ENCODE data around the gene CHID1.

The CHID1 gene

DNA sequence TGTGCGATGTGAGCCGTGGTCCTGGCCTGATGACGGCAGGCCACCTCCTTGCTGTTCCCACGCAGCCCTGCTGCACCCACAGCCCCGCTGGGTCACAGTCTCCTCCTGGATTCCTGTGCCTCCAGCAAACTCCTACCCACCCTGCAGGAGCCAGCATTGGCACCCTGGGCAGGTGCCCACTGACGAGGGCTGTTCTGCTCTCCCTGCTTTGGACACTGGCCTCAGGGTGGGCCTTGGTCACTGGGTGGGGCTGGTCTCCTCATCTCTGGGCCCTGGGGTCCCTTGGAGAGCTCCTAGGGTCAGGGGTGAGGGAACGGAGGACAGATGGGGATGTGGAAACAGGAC lies 55.3 kb downstream of the CHID1 start:
- TF ChIP-seq EZH2phosphoT487 (IDR thresholded peaks at IDR 0.05; ENCODE audit: borderline replicate concordance): no peak
- TF ChIP-seq, protein P1, sequence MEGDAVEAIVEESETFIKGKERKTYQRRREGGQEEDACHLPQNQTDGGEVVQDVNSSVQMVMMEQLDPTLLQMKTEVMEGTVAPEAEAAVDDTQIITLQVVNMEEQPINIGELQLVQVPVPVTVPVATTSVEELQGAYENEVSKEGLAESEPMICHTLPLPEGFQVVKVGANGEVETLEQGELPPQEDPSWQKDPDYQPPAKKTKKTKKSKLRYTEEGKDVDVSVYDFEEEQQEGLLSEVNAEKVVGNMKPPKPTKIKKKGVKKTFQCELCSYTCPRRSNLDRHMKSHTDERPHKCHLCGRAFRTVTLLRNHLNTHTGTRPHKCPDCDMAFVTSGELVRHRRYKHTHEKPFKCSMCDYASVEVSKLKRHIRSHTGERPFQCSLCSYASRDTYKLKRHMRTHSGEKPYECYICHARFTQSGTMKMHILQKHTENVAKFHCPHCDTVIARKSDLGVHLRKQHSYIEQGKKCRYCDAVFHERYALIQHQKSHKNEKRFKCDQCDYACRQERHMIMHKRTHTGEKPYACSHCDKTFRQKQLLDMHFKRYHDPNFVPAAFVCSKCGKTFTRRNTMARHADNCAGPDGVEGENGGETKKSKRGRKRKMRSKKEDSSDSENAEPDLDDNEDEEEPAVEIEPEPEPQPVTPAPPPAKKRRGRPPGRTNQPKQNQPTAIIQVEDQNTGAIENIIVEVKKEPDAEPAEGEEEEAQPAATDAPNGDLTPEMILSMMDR (conservative IDR thresholded peaks at IDR 0.05; ENCODE audit: low read length): no peak
- no peaks in the 10 kb centered on the region for H3K27me3 ChIP-seq (ENCODE audit: insufficient read depth, low read length, poor library complexity, severe bottlenecking)

DNA sequence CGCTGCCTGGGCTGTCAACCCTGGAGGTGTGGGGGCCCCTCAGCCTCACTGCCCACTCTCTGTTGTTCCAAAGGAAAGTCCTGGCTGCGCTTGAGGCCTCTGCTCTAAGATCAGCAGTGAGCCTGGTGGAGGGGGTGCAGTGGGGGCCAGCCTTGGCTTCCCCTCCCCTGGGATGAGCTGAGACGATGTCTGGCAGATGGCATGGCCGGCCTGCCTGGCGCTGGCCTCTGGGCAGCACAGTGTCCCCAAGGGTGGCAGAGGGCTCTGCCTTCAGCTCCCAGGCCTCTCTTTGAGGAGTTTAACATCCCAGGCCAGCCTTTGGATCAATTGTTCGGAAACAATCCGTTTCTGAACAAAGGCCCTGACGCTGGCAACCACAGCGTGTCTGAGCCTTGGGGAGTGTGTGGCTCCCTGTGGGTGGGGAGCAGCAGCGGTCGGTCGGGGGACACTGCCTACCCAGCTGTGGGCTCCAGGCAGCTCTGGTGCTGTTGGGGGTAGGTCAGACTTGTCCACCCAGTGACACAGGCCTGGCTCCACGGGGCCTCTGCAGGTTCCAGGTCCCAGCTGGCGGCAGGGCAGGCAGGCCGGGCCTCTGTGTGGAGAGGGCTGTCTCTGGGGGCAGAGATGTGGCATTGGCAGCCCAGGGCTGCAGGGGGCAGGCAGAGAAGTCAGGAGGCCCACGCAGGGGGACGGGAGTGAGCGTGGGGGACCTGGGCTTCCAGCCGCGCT lies 55.8 kb downstream of the CHID1 start:
- H3K9me2 ChIP-seq (replicated peaks; ENCODE audit: low read depth, low read length): no peaks in the 10 kb centered on the region
- no peak overlapping the region for H3K4me2 ChIP-seq (ENCODE audit: low read depth, low read length, poor library complexity, severe bottlenecking)
- no peaks in the 10 kb centered on the region for H3F3A ChIP-seq (ENCODE audit: low read depth)
- H3K4me1 ChIP-seq (ENCODE audit: insufficient read depth, low read length, poor library complexity, severe bottlenecking): peaks cover under 1% of the 10 kb centered on the region
- no peaks in the 10 kb centered on the region for H3K79me2 ChIP-seq (ENCODE audit: insufficient read depth, low read length)
- H3K36me3 ChIP-seq (ENCODE audit: insufficient read depth, low read length): no peaks in the 10 kb centered on the region
- no peaks in the 10 kb centered on the region for H4K20me1 ChIP-seq (ENCODE audit: insufficient read depth, low read length, poor library complexity, severe bottlenecking)
- TF ChIP-seq, protein P1 (conservative IDR thresholded peaks at IDR 0.05; ENCODE audit: low read length): no peak
- no peak for TF ChIP-seq EZH2phosphoT487 (IDR thresholded peaks at IDR 0.05; ENCODE audit: borderline replicate concordance)
- H3K4me3 ChIP-seq (ENCODE audit: low read length, poor library complexity, severe bottlenecking): no peak overlapping the region
- H3K9me3 ChIP-seq (ENCODE audit: insufficient read depth, low read depth, low read length): no peaks in the 10 kb centered on the region
- H3K27me3 ChIP-seq (ENCODE audit: insufficient read depth, low read length, poor library complexity, severe bottlenecking): no peaks in the 10 kb centered on the region
- no peak overlapping the region for H2AFZ ChIP-seq (ENCODE audit: low read length)
- H3K9ac ChIP-seq (ENCODE audit: low read depth, low read length, poor library complexity, severe bottlenecking): no peak overlapping the region

More for the DNA sequence above, 55.3 kb downstream of the CHID1 start:
- no peak overlapping the region for H3K9ac ChIP-seq (ENCODE audit: low read depth, low read length, poor library complexity, severe bottlenecking)
- H3K79me2 ChIP-seq (ENCODE audit: insufficient read depth, low read length): no peaks in the 10 kb centered on the region
- no peaks in the 10 kb centered on the region for H3K9me2 ChIP-seq (replicated peaks; ENCODE audit: low read depth, low read length)
- H3K36me3 ChIP-seq (ENCODE audit: insufficient read depth, low read length): no peaks in the 10 kb centered on the region
- H3K4me2 ChIP-seq (ENCODE audit: low read depth, low read length, poor library complexity, severe bottlenecking): no peak overlapping the region
- no peak overlapping the region for H2AFZ ChIP-seq (ENCODE audit: low read length)
- H3K4me1 ChIP-seq (ENCODE audit: insufficient read depth, low read length, poor library complexity, severe bottlenecking): peaks cover 3% of the 10 kb centered on the region
- no peak overlapping the region for H3K4me3 ChIP-seq (ENCODE audit: low read length, poor library complexity, severe bottlenecking)
- no peaks in the 10 kb centered on the region for H3F3A ChIP-seq (ENCODE audit: low read depth)
- no peaks in the 10 kb centered on the region for H3K9me3 ChIP-seq (ENCODE audit: insufficient read depth, low read depth, low read length)
- no peaks in the 10 kb centered on the region for H4K20me1 ChIP-seq (ENCODE audit: insufficient read depth, low read length, poor library complexity, severe bottlenecking)

DNA sequence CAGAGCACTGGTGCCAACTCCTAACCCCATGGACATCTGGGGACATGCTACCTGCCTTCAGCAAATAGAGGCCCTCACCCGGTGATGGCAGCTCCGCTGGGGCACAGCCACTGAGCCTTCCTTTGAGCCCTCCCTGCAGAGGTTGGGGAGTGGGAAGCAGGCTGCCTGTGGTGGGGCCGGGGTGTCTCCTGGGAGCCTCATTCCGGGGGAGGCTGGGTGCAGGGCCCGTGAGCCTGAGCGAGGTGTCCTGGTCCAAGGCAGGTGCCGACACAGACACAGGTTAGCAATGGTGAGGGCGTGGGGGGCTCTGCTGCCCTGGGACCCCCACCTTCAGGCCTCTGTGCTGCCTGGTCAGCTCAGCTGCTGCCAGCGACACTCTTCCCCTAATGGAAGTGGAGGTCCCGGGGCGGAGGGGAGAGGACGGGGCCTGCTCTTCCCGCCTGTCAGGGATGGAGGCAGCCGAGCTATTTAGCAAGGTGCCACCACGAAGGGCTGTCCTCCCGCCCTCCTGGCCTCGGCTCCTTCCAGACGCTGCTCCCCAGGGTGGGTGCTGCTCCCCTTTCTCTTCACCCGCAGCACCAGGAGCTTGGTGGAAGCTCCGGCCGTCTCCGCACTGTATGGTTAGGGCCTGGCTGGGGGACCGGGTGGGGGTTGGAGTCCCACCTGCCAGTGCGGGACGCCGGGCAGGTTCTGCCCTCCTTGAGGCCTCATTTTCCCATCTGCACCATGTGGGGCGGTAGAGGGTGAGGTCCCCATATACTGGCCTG lies 56.7 kb downstream of the CHID1 start:
- Histone ChIP-seq H3K9me3 (ENCODE audit: insufficient read depth, low read depth, low read length) (no peaks in the 10 kb centered on the region), H3K4me2 (ENCODE audit: low read depth, low read length, poor library complexity, severe bottlenecking) (no peak overlapping the region), H3K27me3 (ENCODE audit: insufficient read depth, low read length, poor library complexity, severe bottlenecking) (no peaks in the 10 kb centered on the region), H3K9me2 (replicated peaks; ENCODE audit: low read depth, low read length) (no peaks in the 10 kb centered on the region), H4K20me1 (ENCODE audit: insufficient read depth, low read length, poor library complexity, severe bottlenecking) (no peaks in the 10 kb centered on the region), H3K36me3 (ENCODE audit: insufficient read depth, low read length) (no peaks in the 10 kb centered on the region), H3K79me2 (ENCODE audit: insufficient read depth, low read length) (no peaks in the 10 kb centered on the region), H3K4me1 (ENCODE audit: insufficient read depth, low read length, poor library complexity, severe bottlenecking) (no peaks in the 10 kb centered on the region), H3F3A (ENCODE audit: low read depth) (no peaks in the 10 kb centered on the region), H3K9ac (ENCODE audit: low read depth, low read length, poor library complexity, severe bottlenecking) (no peak overlapping the region), H3K4me3 (ENCODE audit: low read length, poor library complexity, severe bottlenecking) (no peak overlapping the region), H2AFZ (ENCODE audit: low read length) (no peak overlapping the region)
- TF ChIP-seq EZH2phosphoT487 (IDR thresholded peaks at IDR 0.05; ENCODE audit: borderline replicate concordance): no peak
- TF ChIP-seq, protein P1 (conservative IDR thresholded peaks at IDR 0.05; ENCODE audit: low read length): no peak
